ENCODE results near the gene BSCL2. TPM values are rescaled to one million over a fixed set of nuclear protein-coding genes. Genes with fewer than 3 reads are reported as not detected.

The BSCL2 gene
- total RNA-seq, 1 experiment from 2014 or later = 82.1 TPM

GRCh38 chr11:62665599-62666258 lies 41.5 kb downstream of the BSCL2 start:
- TF ChIP-seq POLR2AphosphoS5 (IDR thresholded peaks at IDR 0.05; ENCODE audit: low read depth, low read length) = no peak
- TF ChIP-seq TCF7L2 (IDR thresholded peaks at IDR 0.05; ENCODE audit: low read depth, low read length) = no peak
- no peak; the same call in 1 of the 2 replicates for TF ChIP-seq SIN3A (IDR thresholded peaks at IDR 0.05; ENCODE audit: borderline replicate concordance, insufficient read depth, low read depth, low read length)
- TF ChIP-seq CTCF (IDR thresholded peaks at IDR 0.05) = no peak
- TF ChIP-seq REST (IDR thresholded peaks at IDR 0.05; ENCODE audit: insufficient read depth in 1 of 2, low read depth in 2 of 2, low read length in 1 of 2) = no peak
- DNase-seq (ENCODE audit: low read depth, low spot score) = no peak
- H3K36me3 ChIP-seq (ENCODE audit: control insufficient read depth, insufficient read depth, low read length) = peaks cover 9% of the 10 kb centered on the region

GRCh38 chr11:62665075-62665598 lies 42.1 kb downstream of the BSCL2 start, which contains the start of the genes C11orf98 and CSKMT:
TSS of gene C11orf98 (minus strand) at chr11:62665210. CDS start at chr11:62665169, 41 bp downstream.
TSS of gene CSKMT (plus strand) at chr11:62665312. CDS start at chr11:62665880, 568 bp downstream.
- no TSS peak for BruUV-seq (replicated peaks)
- Histone ChIP-seq H3K36me3 (ENCODE audit: control insufficient read depth, insufficient read depth, low read length) (peaks cover 9% of the 10 kb centered on the region), H3K4me3 (ENCODE audit: low read depth in 2 of 2, low read length in 2 of 2) (peak within 1 kb of the TSS; percentile 94 to 96), H3K27ac (ENCODE audit: low read length) (peak within 1 kb of the TSS; percentile 99), H3K9me3 (ENCODE audit: control insufficient read depth, insufficient read depth, low read depth, low read length) (no peaks in the 10 kb centered on the region), H3K4me1 (ENCODE audit: control insufficient read depth, insufficient read depth, low read length) (peaks cover 22% of the 10 kb centered on the region), H3K27me3 (ENCODE audit: control insufficient read depth, insufficient read depth, low read length) (no peaks in the 10 kb centered on the region)
- in situ Hi-C loops (cut with HindIII; ENCODE audit: low pct_unique_long_range_greater_than_20kb, low sequenced_read_pairs) (no loop called here), intact Hi-C loops (cut with micrococcal nuclease; ENCODE audit: unreplicated experiment) (no loop called here)
- ChIA-PET POLR2A (interaction anchor here (0.5 to 1.7 kb wide), 17 partner anchors 9 to 850 kb away, joined by 3 to 10 read pairs (median 3); partner anchors contain the start of genes GANAB, HNRNPUL2, INTS5 and TTC9C), CTCF (interaction anchor here (0.6 to 0.9 kb wide), 2 partner anchors 53 to 55 kb away, joined by 3 to 6 read pairs; no protein-coding TSS in a partner anchor)
- peak; percentile 90 for ATAC-seq
- TF ChIP-seq POLR2AphosphoS5 (IDR thresholded peaks at IDR 0.05; ENCODE audit: low read depth, low read length) (peak; percentile 100), SIN3A (IDR thresholded peaks at IDR 0.05; ENCODE audit: borderline replicate concordance, insufficient read depth, low read depth, low read length) (peak; percentile 93; the same call in 1 of the 2 replicates), TCF7L2 (IDR thresholded peaks at IDR 0.05; ENCODE audit: low read depth, low read length) (peak; percentile 67; the same call in 1 of the 2 replicates), REST (IDR thresholded peaks at IDR 0.05; ENCODE audit: insufficient read depth in 1 of 2, low read depth in 2 of 2, low read length in 1 of 2) (no peak), CTCF (IDR thresholded peaks at IDR 0.05) (no peak)
- peak; percentile 59 for DNase-seq (ENCODE audit: low read depth, low spot score)

More at GRCh38 chr11:62665599-62666258, 41.5 kb downstream of the BSCL2 start:
- TSS peak; percentile 97 for BruUV-seq (replicated peaks)
- intact Hi-C loops (cut with micrococcal nuclease; ENCODE audit: unreplicated experiment) (no loop called here), in situ Hi-C loops (cut with HindIII; ENCODE audit: low pct_unique_long_range_greater_than_20kb, low sequenced_read_pairs) (no loop called here)
- H3K27ac ChIP-seq (ENCODE audit: low read length) = peak overlapping the region; percentile 99
- POLR2A ChIA-PET = interaction anchor here (0.6 to 2.1 kb wide), 13 partner anchors 8 to 850 kb away, joined by 3 to 10 read pairs (median 4); partner anchors contain the start of genes GANAB, HNRNPUL2, INTS5 and TTC9C
- H3K9me3 ChIP-seq (ENCODE audit: control insufficient read depth, insufficient read depth, low read depth, low read length) = no peaks in the 10 kb centered on the region
- H3K4me3 ChIP-seq (ENCODE audit: low read depth in 2 of 2, low read length in 2 of 2) = peak overlapping the region; percentile 94 to 96
- ATAC-seq = peak; percentile 7; the same call in 1 of the 2 replicates
- CTCF ChIA-PET = no interaction called here
- no peaks in the 10 kb centered on the region for H3K27me3 ChIP-seq (ENCODE audit: control insufficient read depth, insufficient read depth, low read length)
- H3K4me1 ChIP-seq (ENCODE audit: control insufficient read depth, insufficient read depth, low read length) = peaks cover 25% of the 10 kb centered on the region

All from Panc1 (cell line).